Anterior cingulate cortex (tissue), 58 donors: ENCODE results near the gene TMEM250.

Experiments
- DNase-seq, 58 donors: peaks; one replicate each; lab custom pipeline; 2025; lab: John Stamatoyannopoulos, UW

TMEM250 gene

GRCh38 chr9:136147890-136148714 lies 29.4 kb upstream of the TMEM250 start:
- DNase-seq: no peak

DNA sequence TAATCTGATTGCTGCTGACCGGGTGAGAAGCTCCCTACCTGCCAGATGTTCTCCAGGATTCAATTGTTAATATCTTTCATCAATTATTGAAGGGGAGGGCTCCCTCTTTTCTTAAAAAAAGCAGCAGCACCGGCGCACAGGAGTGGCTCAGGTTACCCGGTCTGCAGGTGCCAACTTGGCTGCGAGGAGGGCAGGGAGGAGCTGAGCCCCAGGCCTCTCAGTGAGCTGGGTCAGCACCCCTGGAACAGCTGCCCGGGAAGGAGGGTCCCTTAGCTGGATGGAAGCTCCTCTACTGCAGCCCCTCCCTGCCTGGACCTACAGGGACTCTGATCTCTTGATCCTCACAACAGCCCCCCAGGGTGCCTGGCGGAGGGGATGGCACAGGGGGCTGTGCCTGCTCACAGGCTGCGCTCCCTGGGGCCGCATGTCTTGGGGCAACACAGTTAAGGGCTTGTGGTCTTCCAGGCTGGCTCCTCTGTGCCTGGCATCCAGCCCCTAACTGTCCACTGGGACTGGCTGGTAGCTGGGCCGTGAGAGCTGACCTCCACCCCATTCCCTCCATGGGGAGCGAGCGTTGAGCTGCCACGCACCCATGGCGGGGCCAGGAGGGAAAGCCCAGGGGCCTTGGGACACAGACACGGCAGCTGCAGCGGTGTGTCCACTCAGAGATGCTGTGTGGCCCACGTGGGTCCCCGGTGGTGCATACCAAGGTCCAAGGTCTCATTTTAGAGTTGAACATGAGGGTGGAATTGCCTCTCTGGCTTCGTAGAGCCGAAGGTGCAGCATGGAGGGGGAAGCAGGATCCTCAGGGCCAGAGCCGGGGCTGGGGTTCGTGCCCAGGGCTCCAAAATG lies 28.6 kb upstream of the TMEM250 start:
- DNase-seq: no peak

GRCh38 chr9:136146126-136147037 lies 27.7 kb upstream of the TMEM250 start:
- DNase-seq: no peak

DNA sequence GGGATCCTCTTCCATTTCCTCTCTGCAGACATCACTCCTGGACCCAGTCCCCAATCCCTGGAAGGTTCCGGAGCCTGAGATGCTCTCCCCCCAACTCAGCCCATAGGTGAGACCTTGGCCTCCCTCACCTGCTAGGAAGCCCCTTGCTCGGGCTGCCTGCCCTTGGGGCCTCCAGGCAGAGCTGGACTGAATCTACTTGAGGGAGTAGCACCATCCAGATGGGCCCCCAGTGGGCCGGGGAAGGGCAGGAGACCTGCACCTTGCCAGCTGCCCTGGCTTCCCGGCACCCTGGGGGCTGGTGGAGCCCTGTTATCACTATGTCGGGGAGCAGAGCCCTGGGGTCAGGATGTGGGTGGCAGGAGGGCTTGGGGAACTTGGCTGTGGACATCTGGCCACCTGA lies 26.9 kb upstream of the TMEM250 start:
- DNase-seq: no peak

DNA sequence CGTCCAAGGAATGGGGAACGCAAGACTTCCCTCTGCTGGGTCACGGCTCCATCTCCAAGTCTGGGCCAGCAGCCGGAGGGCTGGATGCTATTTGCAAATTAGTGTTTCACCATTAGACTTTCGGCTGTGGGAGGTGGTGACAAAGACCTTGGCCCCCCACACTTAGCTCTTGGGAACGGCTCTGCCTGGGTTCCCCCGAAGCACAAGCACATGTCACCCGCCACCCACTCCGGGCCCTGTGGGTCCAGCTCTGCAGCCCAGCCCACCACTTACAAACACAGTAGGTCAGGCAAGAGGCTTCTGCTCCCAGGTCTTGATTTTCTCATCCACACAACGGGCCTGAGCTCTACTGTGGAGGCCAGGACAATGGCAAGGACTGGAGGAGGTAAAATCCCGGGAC lies 25.8 kb upstream of the TMEM250 start:
- no peak for DNase-seq

DNA sequence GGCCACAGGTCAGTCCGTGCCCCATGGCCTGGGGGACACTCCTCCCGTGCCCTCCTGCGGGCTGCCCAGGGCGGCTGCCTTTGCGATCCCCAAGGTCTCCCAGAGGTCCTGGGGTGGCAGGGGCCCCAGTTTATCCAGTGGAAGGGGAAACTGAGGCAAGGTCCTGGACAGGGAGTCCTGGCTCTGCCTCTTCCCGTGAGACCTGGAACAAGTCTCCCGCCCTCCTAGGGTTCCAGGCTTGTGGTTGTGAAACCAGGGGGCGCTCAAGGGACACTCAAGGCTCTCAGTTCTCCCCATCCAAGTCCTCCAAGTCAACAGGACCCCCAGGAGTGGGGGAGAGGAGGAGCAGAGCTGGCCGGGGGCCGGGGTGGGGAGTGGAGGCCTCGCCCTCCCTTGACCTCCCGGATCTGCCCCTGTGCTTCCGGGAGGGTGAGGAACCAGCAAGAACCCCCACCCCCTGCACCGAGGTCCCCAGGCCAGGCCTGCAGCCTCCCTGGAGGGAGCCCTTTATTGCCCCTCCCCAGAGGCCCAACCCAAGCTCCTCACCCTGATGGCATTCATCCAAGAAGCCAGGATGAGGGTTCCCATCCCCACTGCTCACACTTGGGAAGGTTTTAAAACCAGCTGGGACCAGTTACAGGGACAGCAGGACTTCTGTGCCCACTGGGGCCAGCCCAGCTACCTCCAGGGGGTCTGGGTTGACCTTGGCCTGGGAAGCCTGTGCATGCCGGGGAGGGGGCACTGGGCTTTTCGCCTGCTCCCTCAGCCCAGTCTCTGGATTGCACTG lies 24.7 kb upstream of the TMEM250 start:
- no peak for DNase-seq

DNA sequence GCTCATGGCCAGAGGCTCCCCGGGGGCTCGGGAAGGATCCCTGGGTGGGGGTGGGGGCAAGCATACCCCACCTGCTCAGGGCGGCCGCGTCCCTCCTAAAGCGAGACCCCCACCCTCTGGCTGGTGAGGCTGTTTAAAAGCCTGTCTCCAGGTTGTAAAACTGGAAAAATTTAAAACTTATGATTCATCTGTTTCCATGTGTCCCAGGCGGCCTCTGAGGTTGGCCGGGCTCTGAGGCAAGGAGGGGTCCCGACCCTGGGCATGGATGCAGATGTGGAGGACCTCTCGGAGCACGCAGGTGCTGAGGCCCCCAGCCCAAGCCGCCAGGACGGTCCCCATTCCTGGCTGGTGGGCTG lies 24.2 kb upstream of the TMEM250 start:
- DNase-seq: no peak

DNA sequence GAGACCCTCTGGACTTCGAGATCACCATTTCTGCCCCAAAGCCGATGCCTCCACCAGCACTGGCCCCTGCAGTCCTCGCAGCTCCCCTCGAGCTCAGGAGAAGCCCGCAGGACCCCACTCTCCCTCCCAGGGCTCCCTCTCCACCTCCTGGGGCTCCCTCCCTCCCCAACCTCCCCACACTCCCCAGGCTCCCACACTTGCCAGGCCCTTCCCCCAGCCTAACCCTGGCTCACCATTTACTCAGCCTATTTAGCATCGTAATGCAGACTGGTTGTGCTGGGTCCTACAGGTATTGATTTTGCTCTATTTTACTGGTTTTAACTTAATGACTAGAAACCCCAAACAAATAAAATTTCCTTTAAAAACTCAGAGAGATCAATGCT lies 23.7 kb upstream of the TMEM250 start:
- no peak for DNase-seq

DNA sequence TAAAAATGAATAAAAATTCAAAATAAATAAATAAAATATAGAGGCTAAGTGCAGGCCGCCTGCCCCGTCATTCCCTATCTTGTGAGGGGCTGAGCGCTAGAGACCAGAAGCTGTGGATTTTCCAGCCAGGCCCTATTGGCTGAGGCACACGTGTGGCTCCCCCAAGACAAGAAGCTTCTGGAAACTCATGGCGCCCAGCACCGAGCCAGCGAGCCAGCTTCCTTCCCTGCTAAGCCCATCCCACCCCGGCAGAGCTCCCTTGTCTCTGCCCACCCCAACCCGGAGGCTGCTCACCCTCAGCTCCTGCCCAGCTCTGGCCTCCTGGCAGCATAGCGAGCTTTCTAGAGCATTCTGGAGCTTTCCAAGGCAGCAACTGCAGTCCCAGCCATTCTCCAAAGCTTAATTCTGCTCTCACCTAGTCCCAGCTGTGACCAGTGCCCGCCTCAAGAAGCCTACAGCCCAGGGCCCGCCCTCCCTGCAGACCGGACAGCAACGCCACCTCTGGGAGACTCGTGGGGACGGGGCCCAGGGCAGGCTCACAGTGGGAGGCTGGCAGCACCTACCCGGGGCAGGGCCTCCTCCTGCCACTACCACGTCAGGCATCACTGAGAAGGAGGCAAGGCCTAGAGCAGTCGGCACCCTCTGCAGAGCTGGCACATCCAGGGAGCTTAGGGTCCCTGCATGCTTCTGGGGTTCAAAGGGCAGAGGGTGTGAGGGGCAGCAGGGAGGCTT lies 23.2 kb upstream of the TMEM250 start:
- no peak for DNase-seq

DNA sequence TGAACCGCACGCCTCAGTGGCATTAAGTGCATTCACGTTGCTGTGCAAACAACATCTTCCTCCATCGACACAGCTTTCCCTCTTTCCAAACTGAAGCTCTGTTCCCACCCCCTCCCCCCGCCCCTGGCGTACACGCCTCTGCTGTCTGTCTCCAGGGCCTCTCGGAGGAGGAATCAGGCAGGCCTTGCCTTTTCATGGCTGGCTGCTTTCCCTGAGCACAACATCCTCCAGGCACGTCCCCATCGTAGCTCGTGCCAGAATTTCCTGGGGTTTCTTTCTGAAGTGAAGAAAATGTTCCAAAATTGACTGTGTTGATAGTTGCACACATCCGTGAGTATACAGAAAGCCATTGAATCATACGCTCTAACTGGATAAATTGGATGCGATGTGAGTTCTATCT lies 22.3 kb upstream of the TMEM250 start:
- peak in 23 of 58 donors; percentile 7 to 76 (median 35) for DNase-seq

DNA sequence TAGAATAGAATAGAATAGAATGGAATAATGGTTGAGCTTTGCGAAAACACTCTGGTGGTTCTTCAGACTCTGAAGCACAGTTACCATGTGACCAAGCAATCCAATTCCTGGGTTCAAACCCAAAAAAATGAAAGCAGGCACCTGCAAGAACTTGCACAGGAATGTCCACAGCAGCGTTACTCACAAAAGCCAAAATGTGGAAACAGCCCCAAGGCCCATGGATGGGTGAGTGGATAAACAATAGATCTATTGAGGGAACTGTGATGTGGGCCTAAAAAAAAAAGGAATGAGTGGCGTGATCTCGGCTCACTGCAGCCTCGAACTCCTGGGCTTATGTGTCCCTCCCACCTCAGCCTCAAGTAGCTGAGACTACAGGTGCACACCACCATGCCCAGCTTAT lies 21.4 kb upstream of the TMEM250 start:
- no peak for DNase-seq

DNA sequence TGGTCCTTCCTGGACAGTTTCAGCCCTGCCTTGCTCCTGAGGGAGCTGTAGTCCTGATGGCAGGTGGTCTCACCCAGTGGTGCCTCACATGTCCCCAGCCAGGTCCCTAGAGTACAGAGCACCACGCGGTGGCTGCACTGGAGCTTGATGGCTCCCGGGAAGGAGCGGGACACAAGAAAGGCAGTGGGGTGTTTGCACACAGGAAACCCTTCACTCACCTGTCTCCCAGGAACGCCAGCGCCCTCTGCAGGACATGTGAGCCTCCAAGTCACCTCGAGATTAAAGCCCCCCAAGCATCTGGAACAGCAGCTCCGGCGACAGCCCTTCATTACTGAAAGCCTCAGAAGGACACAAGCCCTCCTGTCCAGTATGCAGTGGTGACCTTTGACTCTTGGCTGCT lies 19.9 kb upstream of the TMEM250 start:
- no peak for DNase-seq

DNA sequence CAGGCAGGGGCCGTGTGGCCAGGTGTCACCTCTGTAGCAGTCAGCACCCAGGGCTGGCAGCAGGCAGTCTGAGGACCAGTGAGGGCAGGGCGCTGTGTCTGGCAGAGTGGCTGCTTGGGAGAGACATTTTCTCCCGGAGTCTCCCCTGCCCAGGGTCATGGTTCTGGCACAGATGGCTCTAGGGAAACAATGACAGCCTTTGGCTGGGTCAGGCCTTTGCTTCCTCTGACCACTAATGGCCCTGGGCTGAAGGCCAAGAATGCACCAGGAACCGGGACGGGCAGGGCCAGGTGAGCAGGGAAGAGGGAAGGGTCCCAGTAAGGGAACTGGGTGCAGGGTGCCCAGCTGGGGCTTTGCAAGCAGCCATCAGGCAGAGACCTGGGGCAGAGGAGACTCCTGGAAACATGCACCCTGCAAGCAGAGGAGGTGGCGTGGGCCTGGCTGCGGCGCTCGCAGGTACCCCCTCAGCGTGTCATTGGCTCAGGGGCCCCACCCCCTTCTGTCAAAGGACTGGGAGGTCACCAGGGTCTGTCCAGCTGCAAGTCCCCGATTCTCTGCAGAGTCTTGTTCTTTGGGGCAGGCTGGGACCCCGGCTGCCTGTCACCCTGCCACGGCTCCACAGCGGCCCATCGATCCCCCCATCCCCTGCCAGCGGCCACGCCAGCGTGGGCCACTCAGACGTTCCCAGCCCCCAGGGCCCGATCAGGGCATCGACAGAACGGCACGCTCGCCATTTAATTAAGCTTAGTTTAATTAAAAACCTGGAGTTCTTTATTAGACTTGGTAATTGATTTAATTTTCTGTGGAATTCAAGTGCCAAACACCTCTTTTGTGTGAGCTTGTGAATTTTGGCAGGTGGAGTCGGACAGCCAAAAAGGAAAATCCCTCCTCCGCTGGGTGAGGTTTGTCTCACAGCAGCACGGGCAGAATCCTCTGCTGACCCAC lies 18.9 kb upstream of the TMEM250 start:
- DNase-seq: no peak

- no peak for DNase-seq
These were observed 17.7 kb upstream of the TMEM250 start for GRCh38 chr9:136136127-136136925.

- no peak for DNase-seq
These were observed 16.9 kb upstream of the TMEM250 start for GRCh38 chr9:136135326-136136126.

GRCh38 chr9:136133959-136134484 lies 15.3 kb upstream of the TMEM250 start:
- no peak for DNase-seq
